ENCODE data around the gene SRPK2.
A peak's percentile ranks its signal among the peaks of the same experiment; 100 is the strongest.
"Not testable (repeated sequence)": the region's sequence is repeated elsewhere in the genome, so short reads cannot be mapped to it uniquely, and the experiment has no call there.

Gene SRPK2

DNA sequence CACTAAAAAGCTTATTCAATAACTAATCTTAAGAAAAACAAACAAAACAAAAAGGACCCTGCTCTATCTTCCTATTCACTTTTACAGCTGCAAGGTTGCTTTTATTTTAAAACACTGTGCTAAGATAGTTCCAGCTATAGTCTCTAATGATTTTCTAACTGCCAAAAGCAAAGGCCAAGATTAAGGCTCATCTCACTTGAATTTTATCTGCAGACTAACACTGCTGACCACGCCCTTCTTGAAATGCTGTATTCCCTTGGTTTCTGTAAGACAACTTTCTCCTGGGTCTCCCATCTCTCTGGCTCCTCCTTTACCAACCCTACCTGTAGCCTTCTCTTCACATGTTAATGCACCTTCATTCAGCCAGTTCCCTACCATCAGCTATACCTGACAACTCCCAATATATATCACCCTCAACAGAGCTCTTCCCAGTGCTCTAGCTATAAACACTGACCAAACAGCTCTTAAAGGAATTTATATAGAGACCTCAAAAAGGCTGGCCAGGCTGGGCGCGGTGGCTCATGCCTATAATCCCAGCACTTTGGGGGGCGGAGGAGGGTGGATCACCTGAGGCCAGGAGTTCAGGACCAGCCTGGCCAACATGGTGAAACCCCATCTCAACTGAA is 11.7 kb downstream of the SRPK2 start:
- no peak for DNase-seq

GRCh38 chr7:105369944-105370343 is 18.8 kb downstream of the SRPK2 start:
- DNase-seq = no peak

GRCh38 chr7:105367458-105367857 is 21.3 kb downstream of the SRPK2 start:
- no peak for DNase-seq

- no peak for DNase-seq
Measured at GRCh38 chr7:105365541-105366534, 22.9 kb downstream of the SRPK2 start.

DNA sequence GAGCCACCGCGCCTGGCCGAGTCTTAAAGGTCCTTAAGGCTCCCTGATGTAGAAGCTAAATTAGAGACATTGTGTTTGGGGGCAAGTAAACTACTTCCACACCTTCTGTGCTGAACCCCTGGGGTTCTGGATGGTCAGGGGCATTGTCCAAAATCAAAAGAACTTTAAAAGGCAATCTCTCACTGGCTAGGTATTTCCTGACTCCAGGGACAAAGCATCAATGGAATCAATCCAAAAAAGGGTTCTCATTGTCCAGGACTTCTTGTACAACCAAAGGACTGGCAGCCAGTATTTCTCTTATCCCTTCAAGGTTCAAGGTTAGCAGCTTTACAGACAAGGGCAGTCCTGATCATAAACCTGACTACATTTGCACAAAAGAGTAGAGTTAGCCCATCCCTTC is 24.0 kb downstream of the SRPK2 start:
- no peak for DNase-seq

GRCh38 chr7:105363657-105364056 is 25.1 kb downstream of the SRPK2 start:
- not testable (repeated sequence) for DNase-seq

DNA sequence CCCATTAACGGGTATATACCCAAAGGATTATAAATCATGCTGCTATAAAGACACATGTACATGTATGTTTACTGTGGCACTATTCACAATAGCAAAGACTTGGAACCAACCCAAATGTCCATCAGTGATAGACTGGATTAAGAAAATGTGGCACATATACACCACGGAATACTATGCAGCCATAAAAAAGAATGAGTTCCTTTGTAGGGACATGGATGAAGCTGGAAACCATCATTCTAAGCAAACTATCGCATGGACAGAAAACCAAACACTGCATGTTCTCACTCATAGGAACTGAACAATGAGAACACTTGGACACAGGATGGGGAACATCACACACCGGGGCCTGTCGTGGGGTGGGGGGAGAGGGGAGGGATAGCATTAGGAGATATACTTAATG is 26.0 kb downstream of the SRPK2 start:
- DNase-seq = not testable (repeated sequence)

GRCh38 chr7:105361995-105362394 is 26.7 kb downstream of the SRPK2 start:
- not testable (repeated sequence) for DNase-seq

DNA sequence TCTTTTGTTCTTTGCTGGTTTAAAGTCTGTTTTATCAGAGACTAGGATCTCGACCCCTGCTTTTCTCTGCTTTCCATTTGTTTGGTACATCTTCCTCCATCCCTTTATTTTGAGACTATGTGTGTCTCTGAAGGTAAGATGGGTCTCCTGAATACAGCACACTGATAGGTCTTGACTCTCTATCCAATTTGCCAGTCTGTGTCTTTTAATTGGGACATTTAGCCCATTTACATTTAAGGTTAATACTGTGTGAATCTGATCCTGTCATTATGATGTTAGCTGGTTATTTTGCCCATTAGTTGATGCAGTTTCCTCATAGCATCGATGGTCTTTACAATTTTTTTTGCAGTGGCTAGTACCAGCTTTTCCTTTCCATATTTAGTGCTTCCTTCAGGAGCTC is 28.6 kb downstream of the SRPK2 start:
- DNase-seq = not testable (repeated sequence)

GRCh38 chr7:105355701-105356100 is 33.0 kb downstream of the SRPK2 start:
- DNase-seq = no peak

GRCh38 chr7:105354383-105354782 is 34.3 kb downstream of the SRPK2 start:
- no peak for DNase-seq

- no peak for DNase-seq
Measured at GRCh38 chr7:105353752-105354328, 34.9 kb downstream of the SRPK2 start.

GRCh38 chr7:105352901-105353668 is 35.6 kb downstream of the SRPK2 start:
- no peak for DNase-seq

DNA sequence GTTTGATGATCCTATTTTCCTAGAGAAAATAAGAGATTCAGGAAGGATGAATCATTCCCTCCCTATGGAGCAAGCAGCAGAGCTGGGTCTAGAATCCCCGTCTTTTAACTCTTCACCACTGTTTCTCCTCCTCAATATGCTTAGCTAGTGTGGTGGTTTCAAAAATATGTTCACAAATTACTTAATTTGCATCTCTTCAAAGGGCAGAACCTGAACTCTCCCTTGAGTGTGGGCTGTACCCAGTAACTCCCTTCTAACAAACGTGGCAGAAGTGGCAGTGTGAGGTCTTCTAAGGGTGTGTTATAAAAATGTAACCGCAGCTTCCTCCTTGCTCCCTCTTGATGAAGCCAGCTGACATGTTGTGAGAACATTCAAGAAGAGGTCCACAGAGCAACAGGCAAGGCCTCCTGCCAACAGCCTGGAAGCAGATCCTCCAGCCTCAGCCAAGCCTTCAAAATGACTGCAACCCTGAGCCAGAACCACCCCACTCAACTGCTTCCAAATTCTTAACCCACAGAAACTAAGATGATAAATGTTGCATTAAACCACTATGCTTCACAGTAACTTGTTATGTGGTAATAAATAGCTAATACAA is 36.6 kb downstream of the SRPK2 start:
- DNase-seq = peak; percentile 24

DNA sequence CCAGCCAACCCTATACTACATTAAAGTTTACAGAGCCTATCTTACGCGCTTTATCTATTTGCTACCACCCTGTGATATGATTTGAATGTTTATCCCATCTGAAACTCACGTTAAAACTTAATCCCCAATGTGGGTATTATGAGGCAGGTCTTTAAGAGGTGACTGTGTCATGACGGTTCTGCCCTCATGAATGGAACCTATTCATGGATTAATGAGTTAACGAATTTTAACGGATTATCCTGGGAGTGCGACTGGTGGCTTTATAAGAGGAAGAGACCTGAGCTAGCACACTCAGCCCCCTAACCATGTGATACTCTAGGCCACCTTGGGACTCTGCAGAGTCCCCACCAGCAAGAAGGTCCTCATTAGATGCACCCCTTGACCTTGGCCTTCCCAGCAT is 37.8 kb downstream of the SRPK2 start:
- DNase-seq = no peak

GRCh38 chr7:105348177-105348576 is 40.5 kb downstream of the SRPK2 start:
- DNase-seq = not testable (repeated sequence)

DNA sequence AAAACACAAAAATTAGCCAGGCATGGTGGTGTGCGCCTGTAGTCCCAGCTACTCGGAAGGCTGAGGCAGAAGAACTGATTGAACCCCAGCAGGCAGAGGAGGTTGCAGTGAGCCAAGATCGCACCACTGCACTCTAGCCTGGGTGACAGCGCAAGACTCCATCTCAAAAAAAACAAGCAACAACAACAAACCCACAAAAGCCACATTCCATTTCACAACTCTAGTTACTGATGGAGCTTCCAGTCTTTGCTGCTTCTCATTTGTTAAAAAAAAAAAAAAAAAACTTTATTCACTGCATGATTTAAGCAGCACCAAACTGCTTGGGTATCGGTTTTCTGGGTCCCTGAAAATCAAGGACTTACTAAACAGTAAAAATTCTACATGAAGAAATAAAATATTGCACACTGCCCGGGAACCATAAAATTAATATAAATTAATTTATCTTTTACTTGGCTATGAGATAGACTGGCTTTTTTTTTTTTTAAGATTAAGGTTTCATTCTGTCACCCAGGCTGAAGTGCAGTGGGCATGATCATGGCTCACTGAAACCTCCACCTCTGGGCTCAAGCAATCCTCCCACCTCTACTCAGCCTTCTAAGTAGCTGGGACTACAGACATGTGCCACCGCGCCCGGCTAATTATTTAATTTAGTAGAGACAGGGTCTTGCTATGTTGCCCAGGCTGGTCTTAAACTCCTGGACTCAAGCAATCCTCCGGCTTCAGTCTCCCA is 42.0 kb downstream of the SRPK2 start:
- no peak for DNase-seq

- no peak for DNase-seq
Measured at GRCh38 chr7:105346138-105346537, 42.6 kb downstream of the SRPK2 start.

GRCh38 chr7:105345725-105346124 is 43.0 kb downstream of the SRPK2 start:
- no peak for DNase-seq

- no peak for DNase-seq
Measured at GRCh38 chr7:105345003-105345402, 43.7 kb downstream of the SRPK2 start.

DNA sequence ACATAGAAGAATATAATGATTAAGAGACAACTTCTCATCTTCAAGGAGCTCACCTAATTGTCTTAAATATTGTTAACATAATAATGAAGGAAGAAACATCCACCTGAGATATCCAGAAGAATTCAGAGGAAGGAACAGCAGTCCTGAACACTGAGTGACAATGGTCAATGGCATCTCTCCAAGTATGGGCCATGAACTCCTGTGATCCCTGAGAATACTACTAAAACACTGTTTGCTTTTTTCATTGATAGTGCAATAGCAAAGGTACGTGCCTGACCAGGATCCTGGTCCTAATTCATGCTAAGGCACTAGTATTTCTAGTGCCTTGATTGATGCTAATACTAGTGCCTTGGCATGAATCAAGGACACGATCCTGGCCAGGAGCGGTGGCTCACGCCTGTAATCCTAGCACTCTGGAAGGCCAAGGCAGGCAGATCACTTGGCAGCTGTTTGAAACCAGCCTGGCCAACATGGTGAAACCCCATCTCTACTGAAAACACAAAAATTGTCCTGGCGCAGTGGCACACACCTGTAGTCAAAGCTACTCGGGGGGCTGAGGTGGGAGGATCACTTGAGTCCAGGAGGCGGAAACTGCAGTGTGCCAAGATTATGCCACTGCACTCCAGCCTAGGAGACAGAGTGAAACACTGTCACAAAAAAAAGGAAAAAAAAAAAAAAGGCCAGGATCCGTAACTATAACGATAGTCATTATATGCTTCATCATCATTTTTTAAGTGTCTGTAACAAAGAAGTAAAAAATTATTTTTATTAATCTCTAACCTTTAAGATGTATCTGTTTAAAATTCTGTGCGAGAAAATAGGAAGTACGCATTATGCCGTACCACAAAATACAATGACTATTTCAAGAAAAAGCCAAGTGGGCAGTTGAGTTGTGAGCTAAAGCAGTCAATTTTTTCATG is 49.1 kb downstream of the SRPK2 start:
- DNase-seq = no peak
